ENCODE data around the gene RSPO4. TPM values are rescaled to one million over a fixed set of nuclear protein-coding genes. Genes with fewer than 3 reads are reported as not detected.

Gene RSPO4
- total RNA-seq, 2 donors from 2014 or later: 0.12 TPM; not detected in 1

GRCh38 chr20:956330-956951 lies 45.7 kb downstream of the RSPO4 start:
- no peaks in the 10 kb centered on the region for H3K36me3 Mint-ChIP-seq (ENCODE audit: insufficient read depth in 2 of 2)
- H3K4me1 Mint-ChIP-seq (ENCODE audit: low read depth): no peaks in the 10 kb centered on the region
- ATAC-seq (replicated peaks in 1 of 2) (peak; percentile 84 to 88), DNase-seq (peak; percentile 74 to 77)
- no peak overlapping the region for H3K27ac Mint-ChIP-seq
- peaks cover 41% of the 10 kb centered on the region for H3K27me3 Mint-ChIP-seq (ENCODE audit: low read depth)
- H3K9me3 Mint-ChIP-seq: no peaks in the 10 kb centered on the region
- H3K4me3 Mint-ChIP-seq: no peak overlapping the region

GRCh38 chr20:955656-956055 lies 46.5 kb downstream of the RSPO4 start:
- Mint-ChIP-seq H3K4me3 (no peak overlapping the region), H3K4me1 (ENCODE audit: low read depth) (no peaks in the 10 kb centered on the region), H3K36me3 (ENCODE audit: insufficient read depth in 2 of 2) (no peaks in the 10 kb centered on the region), H3K27ac (no peak overlapping the region), H3K9me3 (no peaks in the 10 kb centered on the region), H3K27me3 (ENCODE audit: low read depth) (peaks cover 41% of the 10 kb centered on the region)
- ATAC-seq (replicated peaks in 1 of 2): no peak
- DNase-seq: no peak

GRCh38 chr20:955111-955510 lies 47.0 kb downstream of the RSPO4 start:
- H3K4me1 Mint-ChIP-seq (ENCODE audit: low read depth): no peaks in the 10 kb centered on the region
- no peaks in the 10 kb centered on the region for H3K9me3 Mint-ChIP-seq
- no peak overlapping the region for H3K27ac Mint-ChIP-seq
- no peak overlapping the region for H3K4me3 Mint-ChIP-seq
- no peaks in the 10 kb centered on the region for H3K36me3 Mint-ChIP-seq (ENCODE audit: insufficient read depth in 2 of 2)
- DNase-seq: no peak
- no peak for ATAC-seq (replicated peaks in 1 of 2)
- peaks cover 41% of the 10 kb centered on the region for H3K27me3 Mint-ChIP-seq (ENCODE audit: low read depth)

GRCh38 chr20:953742-954141 lies 48.4 kb downstream of the RSPO4 start:
- DNase-seq: no peak
- Mint-ChIP-seq H3K36me3 (ENCODE audit: insufficient read depth in 2 of 2) (no peaks in the 10 kb centered on the region), H3K9me3 (no peaks in the 10 kb centered on the region), H3K27me3 (ENCODE audit: low read depth) (peaks cover 48% of the 10 kb centered on the region), H3K4me3 (no peak overlapping the region), H3K4me1 (ENCODE audit: low read depth) (no peaks in the 10 kb centered on the region), H3K27ac (no peak overlapping the region)
- no peak for ATAC-seq (replicated peaks in 1 of 2)

- ATAC-seq (replicated peaks in 1 of 2) (no peak), DNase-seq (no peak)
- H3K9me3 Mint-ChIP-seq: no peaks in the 10 kb centered on the region
- no peak overlapping the region for H3K4me3 Mint-ChIP-seq
- no peaks in the 10 kb centered on the region for H3K4me1 Mint-ChIP-seq (ENCODE audit: low read depth)
- peaks cover 42% of the 10 kb centered on the region for H3K27me3 Mint-ChIP-seq (ENCODE audit: low read depth)
- no peaks in the 10 kb centered on the region for H3K36me3 Mint-ChIP-seq (ENCODE audit: insufficient read depth in 2 of 2)
- no peak overlapping the region for H3K27ac Mint-ChIP-seq
Measured at GRCh38 chr20:952196-952795, 49.8 kb downstream of the RSPO4 start.

- no peak overlapping the region for H3K4me3 Mint-ChIP-seq
- H3K9me3 Mint-ChIP-seq: no peaks in the 10 kb centered on the region
- DNase-seq (no peak), ATAC-seq (replicated peaks in 1 of 2) (no peak)
- H3K36me3 Mint-ChIP-seq (ENCODE audit: insufficient read depth in 2 of 2): no peaks in the 10 kb centered on the region
- H3K27ac Mint-ChIP-seq: no peak overlapping the region
- H3K27me3 Mint-ChIP-seq (ENCODE audit: low read depth): peaks cover 36% of the 10 kb centered on the region
- H3K4me1 Mint-ChIP-seq (ENCODE audit: low read depth): no peaks in the 10 kb centered on the region
Measured at GRCh38 chr20:951384-952169, 50.5 kb downstream of the RSPO4 start.

- DNase-seq (no peak), ATAC-seq (replicated peaks in 1 of 2) (no peak)
- H3K4me3 Mint-ChIP-seq: no peak overlapping the region
- no peaks in the 10 kb centered on the region for H3K36me3 Mint-ChIP-seq (ENCODE audit: insufficient read depth in 2 of 2)
- no peaks in the 10 kb centered on the region for H3K9me3 Mint-ChIP-seq
- peaks cover 20% of the 10 kb centered on the region for H3K27me3 Mint-ChIP-seq (ENCODE audit: low read depth)
- H3K27ac Mint-ChIP-seq: no peak overlapping the region
- H3K4me1 Mint-ChIP-seq (ENCODE audit: low read depth): no peaks in the 10 kb centered on the region
Measured at GRCh38 chr20:949717-950116, 52.4 kb downstream of the RSPO4 start.

GRCh38 chr20:946826-947225 lies 55.3 kb downstream of the RSPO4 start:
- no peak overlapping the region for H3K4me3 Mint-ChIP-seq
- no peaks in the 10 kb centered on the region for H3K4me1 Mint-ChIP-seq (ENCODE audit: low read depth)
- no peaks in the 10 kb centered on the region for H3K9me3 Mint-ChIP-seq
- H3K27ac Mint-ChIP-seq: no peak overlapping the region
- H3K27me3 Mint-ChIP-seq (ENCODE audit: low read depth): peaks cover 10% of the 10 kb centered on the region
- DNase-seq: no peak
- H3K36me3 Mint-ChIP-seq (ENCODE audit: insufficient read depth in 2 of 2): no peaks in the 10 kb centered on the region
- ATAC-seq (replicated peaks in 1 of 2): no peak

- Mint-ChIP-seq H3K27me3 (ENCODE audit: low read depth) (peaks cover 10% of the 10 kb centered on the region), H3K27ac (no peak overlapping the region), H3K36me3 (ENCODE audit: insufficient read depth in 2 of 2) (no peaks in the 10 kb centered on the region), H3K9me3 (no peaks in the 10 kb centered on the region), H3K4me1 (ENCODE audit: low read depth) (no peaks in the 10 kb centered on the region), H3K4me3 (no peak overlapping the region)
- ATAC-seq (replicated peaks in 1 of 2): no peak
- DNase-seq: no peak
Measured at GRCh38 chr20:945841-946240, 56.3 kb downstream of the RSPO4 start.

- no peaks in the 10 kb centered on the region for H3K9me3 Mint-ChIP-seq
- H3K36me3 Mint-ChIP-seq (ENCODE audit: insufficient read depth in 2 of 2): no peaks in the 10 kb centered on the region
- peaks cover 10% of the 10 kb centered on the region for H3K27me3 Mint-ChIP-seq (ENCODE audit: low read depth)
- H3K4me1 Mint-ChIP-seq (ENCODE audit: low read depth): no peaks in the 10 kb centered on the region
- no peak overlapping the region for H3K27ac Mint-ChIP-seq
- no peak overlapping the region for H3K4me3 Mint-ChIP-seq
- DNase-seq (no peak), ATAC-seq (replicated peaks in 1 of 2) (no peak)
Measured at GRCh38 chr20:944774-945410, 57.2 kb downstream of the RSPO4 start.

GRCh38 chr20:944148-944547 lies 58.0 kb downstream of the RSPO4 start:
- ATAC-seq (replicated peaks in 1 of 2) (no peak), DNase-seq (no peak)
- no peak overlapping the region for H3K27ac Mint-ChIP-seq
- H3K4me1 Mint-ChIP-seq (ENCODE audit: low read depth): no peaks in the 10 kb centered on the region
- no peaks in the 10 kb centered on the region for H3K9me3 Mint-ChIP-seq
- peaks cover 6% of the 10 kb centered on the region for H3K27me3 Mint-ChIP-seq (ENCODE audit: low read depth)
- no peaks in the 10 kb centered on the region for H3K36me3 Mint-ChIP-seq (ENCODE audit: insufficient read depth in 2 of 2)
- no peak overlapping the region for H3K4me3 Mint-ChIP-seq

- Mint-ChIP-seq H3K27ac (no peak overlapping the region), H3K4me3 (no peak overlapping the region), H3K36me3 (ENCODE audit: insufficient read depth in 2 of 2) (no peaks in the 10 kb centered on the region), H3K9me3 (no peaks in the 10 kb centered on the region), H3K27me3 (ENCODE audit: low read depth) (no peaks in the 10 kb centered on the region), H3K4me1 (ENCODE audit: low read depth) (no peaks in the 10 kb centered on the region)
- DNase-seq: no peak
- ATAC-seq (replicated peaks in 1 of 2): no peak
Measured at GRCh38 chr20:942611-943010, 59.5 kb downstream of the RSPO4 start.

GRCh38 chr20:940926-941325 lies 61.2 kb downstream of the RSPO4 start:
- no peak overlapping the region for H3K27ac Mint-ChIP-seq
- no peak for ATAC-seq (replicated peaks in 1 of 2)
- no peaks in the 10 kb centered on the region for H3K36me3 Mint-ChIP-seq (ENCODE audit: insufficient read depth in 2 of 2)
- no peaks in the 10 kb centered on the region for H3K27me3 Mint-ChIP-seq (ENCODE audit: low read depth)
- H3K9me3 Mint-ChIP-seq: no peaks in the 10 kb centered on the region
- no peak for DNase-seq
- no peak overlapping the region for H3K4me3 Mint-ChIP-seq
- no peaks in the 10 kb centered on the region for H3K4me1 Mint-ChIP-seq (ENCODE audit: low read depth)
